ENCODE data around the gene PLCE1.

- no peak for TF ChIP-seq CTCF (IDR thresholded peaks at IDR 0.05; ENCODE audit: extremely low read depth in 1 of 2, insufficient read depth in 1 of 2, low read depth in 1 of 2, low read length in 2 of 2)
- no peak for TF ChIP-seq EZH2 (IDR thresholded peaks at IDR 0.05; ENCODE audit: borderline replicate concordance, low read depth, low read length, severe bottlenecking)
These were observed 17.6 kb downstream of the PLCE1 start for GRCh38 chr10:94011296-94011695.

Data from endothelial cell of umbilical vein (primary cell).